HG03280 (cell line): ENCODE data around the gene SCLT1.
"Not testable (repeated sequence)": the region's sequence is repeated elsewhere in the genome, so short reads cannot be mapped to it uniquely, and the experiment has no call there.

Experiments used
- ATAC-seq: cut with Tn5 transposase; IDR thresholded peaks from one replicate; pipeline ENCODE4 v1.9.1; 2021; ENCODE audit warnings: mild to moderate bottlenecking, moderate library complexity; ENCODE audit not compliant: unreplicated experiment

The SCLT1 gene

DNA sequence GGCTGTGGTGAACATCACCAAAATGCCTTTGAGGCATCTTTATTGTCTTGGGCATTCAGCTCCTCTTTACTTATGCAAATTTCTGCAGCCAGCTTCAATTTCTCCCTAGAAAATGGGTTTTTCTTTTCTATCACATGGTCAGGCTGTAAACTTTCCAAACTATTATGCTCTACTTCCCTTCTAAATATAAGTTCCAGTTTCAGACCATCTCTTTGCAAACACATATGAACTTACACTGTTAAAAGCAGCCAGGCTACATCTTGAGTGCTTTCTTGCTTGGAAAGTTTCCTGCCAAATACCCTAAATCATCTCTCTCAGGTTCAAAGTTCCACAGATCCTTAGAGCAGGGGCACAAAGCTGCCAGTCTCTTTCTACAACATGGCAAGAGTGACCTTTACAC, 13.2 kb downstream of the SCLT1 start:
- ATAC-seq = no peak

DNA sequence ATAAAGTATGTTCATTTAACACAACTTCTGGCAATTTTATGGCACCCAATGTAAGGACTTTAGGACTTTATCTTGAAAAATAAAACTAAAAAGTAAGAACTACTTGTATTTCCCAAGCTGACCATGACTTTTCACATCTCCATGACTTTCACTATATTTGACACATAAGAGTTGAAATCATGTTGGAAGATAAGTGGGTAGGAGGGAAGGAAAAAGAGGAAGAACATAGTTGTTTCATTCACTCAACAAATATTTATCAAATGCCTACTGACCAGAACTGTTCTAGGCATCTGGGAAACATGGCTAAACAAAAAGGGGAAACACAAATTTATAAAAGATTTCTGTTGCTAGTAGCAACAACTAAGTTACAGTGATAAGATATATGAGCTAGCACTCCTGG, 16.0 kb downstream of the SCLT1 start:
- no peak for ATAC-seq

DNA sequence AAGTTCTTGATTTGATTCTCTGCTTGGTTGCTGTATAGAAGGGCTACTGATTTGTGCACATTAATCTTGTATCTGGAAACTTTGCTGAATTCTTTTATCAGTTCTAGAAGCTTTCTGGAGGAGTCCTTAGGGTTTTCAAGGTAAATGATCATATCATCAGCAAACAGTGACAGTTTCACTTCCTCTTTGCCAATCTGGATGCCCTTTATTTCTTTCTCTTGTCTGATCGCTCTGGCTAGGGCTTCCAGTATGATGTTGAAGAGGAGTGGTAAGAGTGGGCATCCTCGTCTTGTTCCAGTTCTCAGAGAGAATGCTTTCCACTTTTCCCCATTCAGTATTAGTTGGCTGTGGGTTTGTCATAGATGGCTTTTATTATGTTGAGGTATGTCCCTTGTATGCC, 23.8 kb downstream of the SCLT1 start:
- ATAC-seq = not testable (repeated sequence)

DNA sequence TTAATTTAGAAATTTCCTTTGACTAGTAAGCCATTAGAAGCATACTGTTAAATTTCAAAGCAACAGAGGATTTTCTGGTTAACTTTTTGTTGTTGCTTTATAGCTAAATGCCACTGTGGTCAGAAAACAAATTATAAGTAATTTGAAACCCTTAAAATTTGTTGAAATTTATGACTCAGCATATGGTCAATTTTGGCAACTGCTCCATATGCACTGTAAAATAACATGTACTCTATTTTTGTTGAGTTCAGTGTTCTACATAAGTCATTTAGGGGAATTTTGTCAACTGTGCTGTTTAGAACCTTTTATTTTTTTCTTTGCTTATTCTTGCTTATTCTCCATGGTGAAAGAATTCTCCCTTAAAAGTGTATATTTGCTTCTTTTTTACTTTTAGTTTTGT, 28.6 kb downstream of the SCLT1 start:
- no peak for ATAC-seq

DNA sequence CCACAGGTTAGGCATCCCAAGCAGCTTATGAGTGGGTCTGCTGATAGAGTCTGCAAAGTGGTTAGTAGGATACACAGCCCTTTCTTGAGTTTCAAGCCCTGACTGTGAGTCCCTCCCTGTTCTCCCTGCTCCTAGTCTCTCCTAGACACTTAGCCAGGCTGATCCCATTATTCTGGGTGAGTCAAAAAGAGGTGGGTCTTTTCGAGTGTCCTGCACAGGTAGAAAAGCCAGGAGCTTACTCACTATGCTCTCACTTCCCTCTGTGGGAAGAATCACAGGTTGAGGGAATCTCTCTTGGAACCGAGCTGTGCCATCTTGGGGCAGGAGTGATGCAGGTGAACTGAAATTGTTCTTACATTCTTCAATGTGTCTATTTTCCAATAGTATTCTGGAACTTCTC, 29.7 kb downstream of the SCLT1 start:
- ATAC-seq = no peak

DNA sequence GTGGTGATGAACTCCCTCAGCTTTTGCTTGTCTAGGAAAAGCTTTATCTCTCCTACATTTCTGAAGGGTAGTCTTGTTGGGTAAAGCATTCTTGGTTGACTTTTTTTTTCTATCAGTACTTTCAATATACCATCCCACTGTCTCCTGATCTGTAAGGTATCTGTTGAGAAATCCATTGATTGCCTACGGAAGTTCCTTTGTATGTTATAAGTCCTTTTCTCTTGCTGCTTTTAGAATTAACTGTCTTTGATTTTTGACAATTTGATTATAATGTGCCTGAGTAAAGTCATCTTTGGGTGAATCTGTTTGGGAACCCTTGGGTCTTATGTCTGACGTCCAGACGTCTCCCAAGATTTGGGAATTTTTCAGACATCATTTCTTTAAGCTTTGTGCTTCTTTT, 30.8 kb downstream of the SCLT1 start:
- ATAC-seq = no peak

DNA sequence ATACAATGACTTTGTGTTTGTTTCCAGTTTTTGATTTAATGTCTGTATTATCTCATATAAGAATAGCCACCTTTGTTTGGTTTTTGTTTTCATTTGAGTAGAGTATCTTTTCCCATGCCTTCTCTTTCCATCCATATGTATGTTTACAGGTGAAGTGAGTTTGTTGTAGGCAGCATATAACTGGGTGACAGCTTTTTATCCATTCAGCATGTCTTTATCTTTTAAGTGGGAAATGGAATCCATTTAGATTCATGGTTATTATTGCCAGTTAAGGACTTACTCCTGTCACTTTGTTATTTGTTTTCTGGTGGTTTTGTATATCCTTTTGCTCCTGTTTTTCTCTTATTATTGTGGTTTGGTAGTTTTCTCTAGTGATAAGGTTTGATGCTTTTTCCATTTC, 34.3 kb downstream of the SCLT1 start:
- ATAC-seq = no peak

DNA sequence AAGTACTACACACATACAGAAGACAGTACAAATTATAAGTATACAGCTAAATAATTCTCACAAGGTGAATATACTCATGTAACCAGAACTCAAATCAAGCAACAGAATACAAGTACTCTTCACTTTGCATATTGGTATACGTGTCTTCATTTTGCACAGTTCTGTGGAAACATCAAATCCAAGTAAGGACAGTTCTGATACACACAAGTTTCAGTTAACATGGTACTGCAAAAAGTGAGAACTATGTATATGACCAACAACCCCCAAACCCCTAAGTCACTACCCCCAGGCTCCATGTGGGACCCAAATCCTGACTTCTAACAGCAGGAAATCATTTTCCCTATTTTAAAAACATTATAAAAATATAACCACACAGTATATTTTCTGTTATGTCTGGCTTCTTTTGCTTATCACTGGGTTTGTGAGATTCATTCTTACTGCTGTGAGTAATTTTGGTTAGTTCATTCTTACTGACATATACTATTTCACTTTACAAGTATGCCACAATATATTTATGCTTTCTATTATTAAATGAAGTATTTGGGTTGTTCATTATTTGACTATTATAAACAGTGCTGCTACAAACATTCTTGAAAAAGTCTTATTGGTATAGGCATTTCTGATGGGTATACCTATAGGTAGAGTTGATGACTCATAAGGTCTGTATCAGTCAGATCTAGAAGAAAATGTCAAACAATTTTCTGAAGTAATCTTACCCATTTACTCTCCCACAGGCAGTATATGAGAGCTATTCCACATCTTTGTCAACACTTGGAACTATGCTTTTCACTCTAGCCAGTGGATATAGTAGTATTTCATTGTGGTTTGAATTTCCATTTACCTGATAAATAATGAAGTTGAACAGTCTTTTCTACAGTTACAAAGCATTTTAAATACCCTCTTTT, 47.0 kb downstream of the SCLT1 start:
- no peak for ATAC-seq

DNA sequence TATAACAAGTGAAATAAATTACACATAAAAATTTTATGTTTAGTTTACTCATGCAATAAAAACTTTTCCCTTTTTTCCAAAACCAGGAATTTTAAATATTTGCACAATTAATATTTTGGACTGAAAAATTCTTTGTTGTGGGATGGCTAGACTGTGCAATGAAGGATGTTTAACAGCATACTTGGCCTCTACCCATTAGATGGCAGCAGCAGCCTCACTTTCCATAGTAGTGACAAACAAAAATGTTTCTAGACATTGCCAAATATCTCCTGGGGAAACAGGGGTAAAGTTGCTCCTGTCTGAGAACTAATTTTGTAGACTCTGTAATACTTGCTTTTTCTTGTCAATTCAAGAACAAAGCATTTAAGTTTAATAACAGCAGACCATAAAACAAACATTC, 49.8 kb downstream of the SCLT1 start:
- ATAC-seq = no peak

DNA sequence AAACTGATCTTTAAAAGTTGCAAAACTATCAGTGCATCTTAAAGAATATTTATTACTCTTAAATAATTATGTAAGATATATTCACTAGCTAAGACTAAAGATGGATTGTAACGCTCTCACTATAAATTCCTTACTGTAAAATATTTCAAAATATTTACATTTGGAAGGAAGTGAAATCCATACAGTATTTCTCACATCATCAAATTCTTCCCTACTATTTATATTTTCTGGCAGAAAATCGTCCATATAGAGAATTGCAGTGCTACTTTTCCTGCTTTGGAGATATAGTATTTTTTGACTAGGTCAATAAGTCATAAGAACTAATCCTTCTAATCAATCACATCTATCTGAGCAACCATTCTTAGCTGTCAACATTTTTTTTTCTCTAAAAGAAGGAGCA, 52.9 kb downstream of the SCLT1 start:
- no peak for ATAC-seq

DNA sequence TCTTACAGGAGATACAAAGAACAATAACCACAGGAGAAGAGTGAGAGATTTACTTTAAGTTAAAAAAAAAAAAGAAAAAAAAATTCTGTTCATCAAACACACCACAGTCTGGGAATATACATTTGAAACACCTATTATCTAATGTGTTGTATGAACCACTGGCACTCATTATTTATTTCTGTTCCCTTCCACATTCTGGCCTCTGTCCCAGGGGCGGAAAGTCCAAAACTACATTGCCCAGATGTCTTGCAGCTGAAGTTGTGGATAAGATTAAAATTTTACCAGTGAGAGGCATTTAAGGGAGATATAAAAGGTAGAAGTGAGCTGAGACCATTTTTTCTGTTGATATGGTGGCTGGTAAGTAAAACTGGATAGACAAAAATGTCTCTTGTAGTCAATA, 56.2 kb downstream of the SCLT1 start:
- ATAC-seq = no peak

DNA sequence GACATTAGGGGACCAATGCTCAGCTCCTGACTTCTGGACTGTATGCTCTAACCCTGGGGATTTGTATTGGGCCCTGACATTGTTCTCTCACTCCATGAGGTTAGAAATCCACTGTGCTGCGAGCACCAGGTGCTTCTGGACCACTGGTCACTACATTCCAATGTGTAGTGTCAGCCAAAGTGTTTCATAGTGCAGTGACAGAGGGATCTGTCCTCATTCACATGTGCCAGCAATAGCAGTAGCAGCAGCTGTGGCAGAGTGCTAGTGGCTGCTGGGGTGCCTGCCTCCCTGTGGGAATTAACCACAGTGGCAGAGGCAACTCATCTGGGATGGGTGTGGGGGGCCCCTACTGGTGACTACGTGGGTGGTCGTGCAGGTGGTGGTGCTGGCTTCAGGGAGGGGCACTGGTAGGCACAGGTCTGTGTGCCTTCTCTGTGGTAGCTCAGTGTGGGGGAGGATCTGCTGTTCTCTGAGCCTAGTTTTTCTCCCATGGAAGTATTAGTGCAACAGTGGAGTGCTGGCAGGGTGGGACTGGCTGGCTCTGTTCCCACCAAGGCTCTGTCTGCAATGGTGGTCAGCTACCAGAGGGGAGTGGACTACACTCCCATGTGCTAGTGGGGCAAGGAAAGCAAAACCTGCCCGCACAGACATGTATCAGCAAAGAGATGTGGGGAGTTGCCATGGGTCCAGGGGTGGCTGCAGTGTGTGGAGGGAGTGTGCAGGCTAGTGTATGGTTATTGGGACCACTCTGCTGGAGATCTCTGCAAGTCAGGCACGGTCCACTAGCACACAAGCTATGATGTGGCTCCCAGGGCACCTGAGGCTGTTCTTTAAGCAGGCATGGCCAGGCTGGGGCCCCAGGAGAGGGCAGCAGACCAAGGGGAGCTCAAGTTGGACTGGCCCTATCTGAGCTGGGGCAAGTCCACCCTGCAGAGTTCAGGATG, 78.5 kb downstream of the SCLT1 start:
- no peak for ATAC-seq

DNA sequence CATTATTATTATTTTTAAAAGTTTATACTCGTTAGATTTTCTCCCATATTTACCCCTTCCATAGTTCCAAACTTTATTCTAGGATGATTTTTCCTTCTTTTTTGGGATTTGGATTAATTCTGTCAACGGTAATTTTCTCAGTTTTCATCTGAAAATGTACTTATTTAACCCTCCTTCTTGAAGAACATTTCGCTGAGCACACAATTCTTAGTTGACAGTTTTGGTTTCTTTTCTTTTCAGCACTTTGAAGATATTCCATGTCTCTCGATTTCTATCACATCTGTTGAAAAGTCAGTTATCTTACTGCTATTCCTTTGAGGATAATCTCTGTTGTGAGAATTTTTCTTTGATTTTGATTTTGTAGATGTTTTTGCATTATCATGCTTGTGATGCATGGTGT, 85.2 kb downstream of the SCLT1 start:
- no peak for ATAC-seq

DNA sequence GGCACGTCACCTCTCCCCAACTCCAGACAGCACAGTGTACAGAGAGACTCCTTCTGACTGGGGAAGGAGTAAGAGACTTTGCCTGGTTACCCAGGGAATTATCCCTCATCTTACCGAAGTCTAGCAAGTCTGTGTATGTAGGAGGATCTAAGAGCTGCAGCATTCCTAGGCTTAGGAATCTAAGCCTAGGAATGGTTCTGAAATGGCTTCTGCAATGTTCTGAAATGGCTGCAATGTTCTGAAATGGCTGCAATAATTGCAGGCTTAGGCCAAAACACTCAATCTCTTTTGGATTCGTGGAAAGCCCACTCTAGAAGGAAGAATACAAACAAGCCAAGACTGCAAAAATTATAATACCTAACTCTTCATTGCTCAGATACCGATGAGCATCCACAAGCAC, 106.4 kb downstream of the SCLT1 start:
- no peak for ATAC-seq

DNA sequence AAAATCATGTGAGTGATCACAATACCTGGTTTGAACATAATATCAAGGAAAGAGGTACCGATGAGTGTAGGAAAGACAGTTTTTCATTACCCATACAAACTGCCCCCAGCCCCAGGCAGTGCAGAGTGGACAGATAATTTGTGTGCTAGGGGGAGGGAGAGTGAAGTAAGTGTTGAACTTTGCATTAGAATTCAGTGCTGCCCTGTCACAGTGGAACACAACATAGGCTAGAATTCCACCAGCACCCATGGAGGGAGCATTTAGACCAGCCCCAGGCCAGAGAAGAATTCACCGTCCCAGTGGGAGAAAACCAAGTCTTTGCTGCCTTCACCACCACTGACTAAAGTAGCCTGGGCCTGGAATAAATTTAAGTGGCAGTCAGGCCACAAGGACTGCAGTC, 107.3 kb downstream of the SCLT1 start:
- no peak for ATAC-seq

DNA sequence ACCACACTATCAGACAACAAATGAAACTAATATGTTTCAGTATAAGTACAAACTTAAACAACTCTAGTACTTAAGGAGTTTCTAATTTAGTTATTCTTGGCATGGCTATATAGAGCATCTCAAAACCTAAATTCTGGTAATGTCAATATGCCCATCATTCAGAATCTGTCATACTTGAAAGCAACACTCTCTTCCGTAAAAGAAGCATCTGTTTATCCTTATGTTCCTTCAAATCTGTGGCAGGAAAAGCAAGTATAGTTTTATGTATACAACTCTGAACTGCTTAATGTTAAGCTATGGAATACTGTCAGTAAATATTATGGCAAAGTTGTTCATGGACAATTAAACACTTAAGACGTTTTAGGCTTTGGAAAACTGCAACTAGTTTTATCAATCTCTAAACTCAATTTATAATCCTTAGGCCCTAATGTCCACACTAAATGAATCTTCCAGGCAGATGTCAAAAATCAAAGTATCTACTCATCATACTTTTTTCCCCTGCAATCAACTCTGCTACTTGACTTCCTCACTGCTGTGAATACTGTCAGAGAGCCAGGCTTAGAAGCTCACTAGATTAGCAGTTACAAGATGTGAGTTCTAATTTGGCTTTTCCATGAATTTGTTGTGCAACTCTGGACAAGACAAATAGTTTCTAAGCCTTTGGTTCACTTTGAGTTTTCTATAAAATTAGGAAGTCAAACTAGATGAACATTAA, 109.4 kb downstream of the SCLT1 start:
- no peak for ATAC-seq

DNA sequence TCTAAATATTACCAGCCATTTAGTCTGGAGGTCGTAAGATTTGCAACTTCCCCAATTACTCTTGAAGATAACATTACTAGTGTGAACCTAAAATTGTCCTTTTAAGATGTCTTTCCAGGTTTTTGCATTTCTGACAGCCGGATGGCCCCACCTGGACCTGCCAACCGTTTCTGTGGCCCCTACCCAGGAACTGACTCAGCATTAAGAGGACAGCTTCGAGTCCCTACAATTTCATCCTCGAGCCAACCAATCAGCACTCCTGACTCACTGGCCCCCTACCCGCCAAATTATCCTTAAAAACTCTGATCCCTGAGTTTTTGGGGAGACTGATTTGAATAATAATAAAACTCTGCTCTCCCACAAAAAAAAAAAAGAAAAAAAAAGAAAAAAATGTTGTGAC, 112.0 kb downstream of the SCLT1 start:
- no peak for ATAC-seq

DNA sequence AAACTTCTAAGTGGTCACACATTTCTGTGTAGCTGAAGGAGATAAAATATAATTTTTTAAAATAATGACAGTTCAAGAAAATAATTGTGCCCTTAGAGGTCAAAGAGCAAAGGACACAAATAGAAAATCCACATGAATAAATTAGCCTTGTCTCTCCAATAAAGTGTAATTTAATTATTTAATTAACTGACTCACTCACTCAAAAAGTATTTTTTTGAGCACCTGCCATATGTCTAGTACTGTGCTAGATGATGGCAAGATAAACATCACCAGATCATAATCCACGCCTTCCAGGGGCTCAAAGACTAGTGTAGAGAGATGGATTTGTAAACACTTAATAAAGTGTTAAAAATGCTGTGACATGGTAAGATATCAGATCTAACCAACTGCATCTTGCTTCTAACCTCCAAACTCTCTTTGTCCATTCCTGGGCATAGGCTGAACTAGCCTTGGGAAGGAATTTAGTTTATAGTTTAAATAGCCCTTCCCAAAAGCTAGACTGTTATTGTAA, 112.5 kb downstream of the SCLT1 start:
- no peak for ATAC-seq

DNA sequence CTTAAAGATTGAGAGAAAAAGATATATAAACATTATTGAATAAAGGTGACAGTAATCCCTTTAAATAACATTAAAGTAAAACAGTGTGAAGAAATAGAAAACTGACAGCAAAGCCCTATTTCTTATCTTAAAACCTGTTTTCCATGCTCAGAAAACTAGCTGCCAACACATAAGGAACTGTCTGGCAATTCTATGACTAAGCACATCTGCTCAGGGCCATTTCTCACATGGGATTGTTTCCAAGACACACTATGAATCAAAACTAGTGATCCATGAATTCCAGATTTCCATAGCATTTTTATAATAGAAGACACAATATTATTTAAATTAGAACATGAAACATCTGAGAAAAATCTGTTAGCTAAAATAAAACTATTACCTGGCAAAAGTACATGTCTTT, 113.4 kb downstream of the SCLT1 start:
- ATAC-seq = no peak

DNA sequence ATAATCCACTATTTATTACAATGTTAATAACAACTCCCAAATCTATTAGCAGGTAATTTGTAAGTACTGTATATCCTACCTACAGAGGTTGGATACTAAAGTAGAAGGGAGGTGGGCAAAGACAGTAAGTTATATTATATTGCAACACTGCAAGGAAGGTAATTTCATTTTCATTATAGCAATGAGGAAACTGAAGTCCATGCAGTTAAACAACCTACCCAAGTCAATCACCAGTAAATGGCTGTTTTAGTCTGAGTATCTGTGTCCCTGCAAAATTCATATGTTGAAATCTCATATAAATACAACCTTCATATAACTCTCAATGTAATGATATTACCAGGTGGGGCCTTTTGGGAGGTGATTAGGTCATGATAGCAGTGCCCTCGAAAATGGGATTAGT, 114.4 kb downstream of the SCLT1 start:
- ATAC-seq = no peak

DNA sequence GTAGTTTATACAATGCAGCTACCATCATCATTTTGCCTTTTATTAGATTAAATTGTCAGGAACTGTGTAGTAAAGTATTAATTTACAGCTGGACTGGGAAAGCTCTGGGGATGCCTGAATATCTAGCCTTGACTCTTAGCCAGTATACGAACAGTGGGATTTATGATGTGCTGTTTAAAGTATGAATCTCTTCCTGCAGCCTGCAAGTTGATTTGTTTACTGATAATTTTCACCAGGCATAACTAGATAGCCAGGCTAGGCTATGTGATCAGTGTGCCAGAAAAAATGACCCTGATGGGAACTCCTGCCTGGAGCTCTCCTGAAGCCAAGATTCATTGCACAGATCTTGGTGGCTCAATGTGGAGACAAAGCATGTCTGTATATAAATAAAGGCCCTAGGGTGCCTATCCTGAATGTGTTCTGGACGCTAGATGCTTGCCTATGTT, 119.2 kb downstream of the SCLT1 start:
- ATAC-seq = no peak
